IPS DF 6.9 (cell line): ENCODE data around the gene NBAS.

Experiments
- DNase-seq: peaks from one replicate; pipeline ENCODE4 v3.0.0-alpha.2; 2013; ENCODE audit warnings: low read depth, low spot score
- H3K27ac ChIP-seq: one replicate; pipeline ENCODE4 v1.5.1; 2013; ENCODE audit warnings: low read length, control low read depth
- H3K27me3 ChIP-seq: 2 replicates; pipeline ENCODE4 v1.6.1; 2013; ENCODE audit warnings: mild to moderate bottlenecking, low read length; ENCODE audit not compliant: control insufficient read depth, insufficient read depth
- H3K36me3 ChIP-seq: 2 replicates; pipeline ENCODE4 v1.6.1; 2013; ENCODE audit warnings: low read length; ENCODE audit not compliant: control insufficient read depth, insufficient read depth
- H3K4me1 ChIP-seq: 2 replicates; pipeline ENCODE4 v1.6.1; 2013; ENCODE audit warnings: low read length; ENCODE audit not compliant: control insufficient read depth, insufficient read depth
- H3K4me3 ChIP-seq: 2 replicates; pipeline ENCODE4 v1.5.1; 2013; ENCODE audit warnings: mild to moderate bottlenecking, low read length
- H3K9me3 ChIP-seq: 2 replicates; pipeline ENCODE4 v1.6.1; 2013; ENCODE audit warnings: low read length, inconsistent platforms; ENCODE audit not compliant: control insufficient read depth, insufficient read depth
- WGBS: extraction: QIAGEN DNeasy Blood & Tissue Kit; methylation state at CpG from one replicate; pipeline ENCODE4 v1.1.7; 2013; ENCODE audit warnings: mixed read lengths, missing lambda C conversion rate; ENCODE audit not compliant: insufficient read length, insufficient coverage; 5-methylcytosine and 5-hydroxymethylcytosine counted together

The NBAS gene

DNA sequence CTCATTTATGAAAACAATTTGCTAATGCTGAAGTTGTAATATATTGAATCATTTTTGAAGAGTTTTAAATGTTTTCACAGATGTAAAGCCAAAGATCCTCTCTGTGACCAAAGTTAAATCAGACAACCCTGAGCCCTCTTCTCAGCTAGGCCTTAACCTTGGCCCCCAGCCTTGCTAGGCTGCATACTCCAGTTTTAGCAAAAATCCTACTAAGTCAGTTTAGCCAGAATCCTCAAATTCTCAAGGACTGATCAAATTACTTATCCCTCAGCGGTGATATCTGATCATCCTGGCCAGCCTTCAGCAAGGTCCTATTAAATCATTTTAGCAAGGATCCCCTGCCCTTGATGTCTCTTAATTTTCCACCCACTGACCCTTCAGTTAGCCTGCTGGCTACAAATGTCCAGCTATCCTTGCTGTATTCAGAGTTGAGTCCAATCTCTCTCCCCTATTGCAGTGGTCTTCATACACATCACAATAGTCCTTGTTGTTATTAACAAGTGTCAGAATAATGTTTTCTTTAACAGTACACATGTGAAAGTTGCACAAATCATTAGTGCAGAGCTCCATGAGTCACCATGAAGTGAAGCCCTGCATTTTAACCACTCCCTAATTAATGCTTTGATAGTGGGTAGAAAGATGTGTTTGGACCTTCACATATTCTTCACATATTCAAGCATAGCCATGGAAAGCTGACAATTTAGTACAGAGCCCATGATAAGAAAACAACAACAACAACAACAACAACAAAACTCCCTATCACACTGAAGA, 206.4 kb downstream of the NBAS start:
- H3K4me1 ChIP-seq = peaks cover 2% of the 10 kb centered on the region; the same call in 1 of the 2 replicates
- no CpG with 5 or more reads among the region's 1 CpG for WGBS
- H3K4me3 ChIP-seq = no peak overlapping the region
- H3K36me3 ChIP-seq = no peaks in the 10 kb centered on the region
- DNase-seq = no peak
- H3K9me3 ChIP-seq = no peaks in the 10 kb centered on the region
- H3K27ac ChIP-seq = no peak overlapping the region
- no peaks in the 10 kb centered on the region for H3K27me3 ChIP-seq

DNA sequence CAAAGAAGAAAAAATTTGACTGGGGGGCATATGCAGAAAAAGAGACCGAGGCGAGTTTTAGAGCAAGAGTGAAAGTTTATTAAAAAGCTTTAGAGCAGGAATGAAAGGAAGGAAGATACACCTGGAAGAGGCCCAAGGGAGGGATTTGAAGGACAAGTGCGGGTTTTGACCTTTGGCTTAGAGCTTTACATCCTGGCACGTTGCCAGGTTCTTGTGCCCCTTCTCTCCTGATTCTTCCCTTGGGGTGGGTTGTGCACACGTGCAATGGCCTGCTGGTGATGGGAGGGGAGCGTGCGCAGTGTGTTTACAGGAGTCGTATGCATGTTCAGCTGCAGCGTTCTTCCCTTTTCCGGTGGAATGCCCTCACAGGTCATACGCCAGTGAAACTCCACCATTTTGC, 208.8 kb downstream of the NBAS start:
- Histone ChIP-seq H3K27me3 (no peaks in the 10 kb centered on the region), H3K4me3 (no peak overlapping the region), H3K36me3 (no peaks in the 10 kb centered on the region), H3K9me3 (no peaks in the 10 kb centered on the region), H3K27ac (no peak overlapping the region), H3K4me1 (peaks cover 2% of the 10 kb centered on the region; the same call in 1 of the 2 replicates)
- no peak for DNase-seq
- no CpG with 5 or more reads among the region's 11 CpGs for WGBS

DNA sequence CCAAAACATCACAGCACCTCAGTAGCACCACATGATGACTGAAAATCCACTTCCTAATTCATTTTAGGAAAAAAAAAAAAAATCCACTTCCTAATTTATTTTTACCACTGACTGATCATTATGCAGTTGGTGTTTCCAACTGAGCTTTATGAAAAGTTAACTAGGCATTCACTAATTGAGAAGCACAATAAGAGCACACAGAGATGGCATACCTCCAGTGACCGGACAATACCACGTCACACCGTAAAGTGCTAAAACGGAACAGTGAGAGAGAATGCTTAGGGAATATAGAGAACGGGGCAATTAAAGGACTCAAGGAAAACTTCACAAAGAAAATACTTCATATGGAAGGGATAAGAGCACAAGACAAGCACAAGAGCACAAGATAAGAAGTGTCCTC, 212.5 kb downstream of the NBAS start:
- H3K27ac ChIP-seq = no peak overlapping the region
- H3K4me3 ChIP-seq = no peak overlapping the region
- H3K36me3 ChIP-seq = no peaks in the 10 kb centered on the region
- WGBS = no CpG with 5 or more reads among the region's 5 CpGs
- no peak for DNase-seq
- H3K4me1 ChIP-seq = peaks cover 2% of the 10 kb centered on the region; the same call in 1 of the 2 replicates
- no peaks in the 10 kb centered on the region for H3K27me3 ChIP-seq
- no peaks in the 10 kb centered on the region for H3K9me3 ChIP-seq

DNA sequence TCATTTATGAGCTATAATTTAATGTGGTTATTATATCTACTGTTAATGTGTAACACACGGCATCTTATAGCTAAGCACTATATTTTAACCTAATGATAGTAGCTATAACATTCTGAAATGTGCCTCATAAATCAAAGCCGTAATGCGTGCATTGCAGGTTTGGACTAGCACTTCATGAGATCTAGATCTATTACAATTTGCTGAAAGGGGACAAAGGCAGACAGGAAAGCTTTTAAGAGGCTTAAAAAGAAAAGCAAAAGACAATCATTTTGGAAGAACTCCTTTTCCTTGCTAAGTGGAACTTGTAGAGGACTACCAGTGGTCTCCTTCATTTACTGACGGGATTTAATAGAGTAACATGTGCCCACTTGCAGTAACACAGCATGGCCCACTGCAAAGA, 213.1 kb downstream of the NBAS start:
- H3K4me1 ChIP-seq = peaks cover 2% of the 10 kb centered on the region; the same call in 1 of the 2 replicates
- no peaks in the 10 kb centered on the region for H3K9me3 ChIP-seq
- H3K27ac ChIP-seq = no peak overlapping the region
- H3K36me3 ChIP-seq = no peaks in the 10 kb centered on the region
- H3K4me3 ChIP-seq = no peak overlapping the region
- H3K27me3 ChIP-seq = no peaks in the 10 kb centered on the region
- WGBS = no CpG with 5 or more reads among the region's 4 CpGs
- no peak for DNase-seq

DNA sequence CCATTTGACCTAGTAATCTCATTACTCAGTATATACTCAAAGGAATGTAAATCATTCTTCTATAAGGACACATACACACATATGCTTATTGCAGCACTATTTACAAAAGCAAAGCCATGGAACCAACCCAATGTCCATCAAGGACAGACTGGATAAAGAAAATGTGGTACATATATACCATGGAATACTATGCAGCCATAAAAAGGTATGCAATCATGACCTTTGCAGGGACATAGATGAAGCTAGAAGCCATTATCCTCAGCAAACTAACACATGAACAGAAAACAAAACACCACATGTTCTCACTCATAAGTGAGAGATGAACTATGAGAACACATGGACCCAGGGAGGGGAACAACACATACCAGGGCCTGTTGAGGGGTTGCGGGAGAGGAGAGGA, 214.5 kb downstream of the NBAS start:
- no peak overlapping the region for H3K4me3 ChIP-seq
- no peaks in the 10 kb centered on the region for H3K27me3 ChIP-seq
- no peak overlapping the region for H3K27ac ChIP-seq
- no peaks in the 10 kb centered on the region for H3K36me3 ChIP-seq
- H3K4me1 ChIP-seq = no peaks in the 10 kb centered on the region
- no peaks in the 10 kb centered on the region for H3K9me3 ChIP-seq
- DNase-seq = no peak
- no CpG with 5 or more reads among the region's 1 CpG for WGBS

DNA sequence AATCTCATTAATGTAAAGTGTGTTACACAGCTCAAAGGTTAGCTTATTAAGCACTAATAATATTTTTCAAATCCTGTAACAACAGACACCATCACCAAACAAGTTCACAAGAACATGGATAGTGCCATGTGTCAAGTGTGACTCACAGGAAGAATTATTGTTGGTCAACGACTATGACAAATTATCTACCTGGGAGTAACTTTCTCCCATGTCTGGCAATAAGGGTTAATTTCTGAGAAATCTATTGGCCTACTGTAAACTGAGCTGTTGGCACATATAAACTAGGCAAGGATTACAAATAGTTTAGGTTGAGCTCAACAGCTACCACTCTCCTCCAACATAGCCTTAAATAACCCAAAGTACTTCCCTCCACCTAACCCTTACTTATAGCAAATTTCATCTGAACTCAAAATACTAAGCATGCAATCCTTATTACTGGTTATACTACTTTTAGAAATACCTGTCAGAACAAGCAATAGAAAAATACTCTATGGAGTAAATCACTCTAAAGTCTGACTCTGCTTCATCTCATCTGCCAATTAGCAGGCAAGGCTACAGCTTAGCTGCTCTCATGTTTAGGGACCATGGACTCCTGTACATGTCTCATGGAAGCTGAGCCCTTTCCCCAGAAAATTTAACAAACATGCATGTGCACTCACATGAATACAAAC, 223.0 kb downstream of the NBAS start:
- H3K27ac ChIP-seq = no peak overlapping the region

DNA sequence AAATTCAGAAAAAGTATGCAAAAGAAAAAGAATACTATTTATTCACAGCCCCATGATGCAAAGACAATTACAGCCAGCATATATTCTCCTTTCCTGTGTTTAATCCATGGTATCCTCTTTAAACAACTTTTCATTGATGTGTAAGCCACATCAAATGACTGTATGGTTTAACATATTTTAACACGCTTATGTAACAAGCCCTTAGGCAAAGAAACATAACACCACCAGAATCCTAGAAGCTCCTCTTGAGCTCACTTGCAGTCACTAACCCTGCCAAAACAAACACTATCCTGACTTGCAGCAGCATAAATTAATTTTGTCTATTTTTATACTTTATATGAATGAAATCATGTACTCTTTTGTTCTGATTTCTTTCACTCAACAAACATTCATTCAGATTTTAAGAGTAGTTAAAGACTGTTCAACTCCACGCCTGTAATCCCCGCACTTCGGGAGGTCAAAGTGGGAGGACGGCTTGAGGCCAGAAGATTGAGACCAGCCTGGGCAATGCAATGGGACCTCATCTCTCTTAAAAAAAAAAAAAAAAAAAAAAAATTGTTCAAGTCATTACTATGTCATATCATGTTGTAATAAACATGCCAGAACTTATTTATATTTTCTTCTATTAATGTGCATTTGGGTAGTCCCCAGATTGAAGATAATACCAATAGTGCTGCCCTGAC, 226.3 kb downstream of the NBAS start:
- no peak for DNase-seq
- no peak overlapping the region for H3K4me3 ChIP-seq
- H3K27ac ChIP-seq = no peak overlapping the region
- H3K36me3 ChIP-seq = no peaks in the 10 kb centered on the region
- no peaks in the 10 kb centered on the region for H3K4me1 ChIP-seq
- H3K9me3 ChIP-seq = no peaks in the 10 kb centered on the region
- no peaks in the 10 kb centered on the region for H3K27me3 ChIP-seq
- no CpG with 5 or more reads among the region's 5 CpGs for WGBS

More for the DNA sequence above, 223.0 kb downstream of the NBAS start:
- no CpG with 5 or more reads among the region's 1 CpG for WGBS
- Histone ChIP-seq H3K4me3 (no peak overlapping the region), H3K9me3 (no peaks in the 10 kb centered on the region), H3K4me1 (no peaks in the 10 kb centered on the region), H3K36me3 (no peaks in the 10 kb centered on the region), H3K27me3 (no peaks in the 10 kb centered on the region)
- DNase-seq = no peak

DNA sequence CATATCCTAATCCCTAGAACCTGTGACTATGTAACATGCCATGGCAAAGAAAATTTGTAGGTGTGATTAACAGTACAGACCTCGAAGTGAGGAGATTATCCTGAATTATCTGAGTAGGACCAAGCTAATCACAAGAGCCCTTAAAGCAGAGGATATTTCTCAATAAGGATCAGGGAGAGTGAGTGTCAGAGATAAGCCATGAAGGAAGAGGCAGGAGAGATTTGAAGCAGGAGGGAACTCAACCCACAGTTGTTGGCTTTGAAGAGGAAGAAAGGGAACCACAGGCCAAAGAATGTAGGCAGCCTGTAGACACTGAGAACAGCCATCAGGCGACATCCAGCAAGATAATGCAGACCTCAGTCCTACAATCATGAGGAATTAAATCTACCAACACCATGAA, 229.3 kb downstream of the NBAS start:
- no peaks in the 10 kb centered on the region for H3K27me3 ChIP-seq
- no peak overlapping the region for H3K27ac ChIP-seq
- no peaks in the 10 kb centered on the region for H3K9me3 ChIP-seq
- DNase-seq = no peak
- no peaks in the 10 kb centered on the region for H3K4me1 ChIP-seq
- WGBS = no CpG with 5 or more reads among the region's 2 CpGs
- no peaks in the 10 kb centered on the region for H3K36me3 ChIP-seq
- H3K4me3 ChIP-seq = no peak overlapping the region

DNA sequence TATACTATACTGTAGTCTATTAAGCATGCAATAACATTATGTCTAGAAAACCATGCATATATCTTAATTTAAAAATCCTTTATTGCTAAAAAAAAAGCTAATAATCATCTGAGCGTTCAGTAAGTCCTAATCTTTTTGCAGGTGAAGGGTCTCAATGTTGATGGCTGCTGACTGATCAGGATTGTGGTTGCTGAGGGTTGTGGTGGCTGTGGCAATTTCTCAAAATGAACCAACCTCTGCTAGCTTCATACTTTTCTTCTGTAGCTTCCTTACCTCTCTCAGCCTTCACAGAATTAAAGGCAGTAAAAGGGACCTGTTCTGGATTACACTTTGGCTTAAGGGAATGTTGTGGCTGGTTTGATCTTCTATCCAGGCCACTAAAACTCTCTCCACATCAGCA, 235.8 kb downstream of the NBAS start:
- no CpG with 5 or more reads among the region's 1 CpG for WGBS
- Histone ChIP-seq H3K4me1 (no peaks in the 10 kb centered on the region), H3K4me3 (no peak overlapping the region), H3K27ac (no peak overlapping the region), H3K9me3 (no peaks in the 10 kb centered on the region), H3K36me3 (no peaks in the 10 kb centered on the region), H3K27me3 (no peaks in the 10 kb centered on the region)
- DNase-seq = no peak

DNA sequence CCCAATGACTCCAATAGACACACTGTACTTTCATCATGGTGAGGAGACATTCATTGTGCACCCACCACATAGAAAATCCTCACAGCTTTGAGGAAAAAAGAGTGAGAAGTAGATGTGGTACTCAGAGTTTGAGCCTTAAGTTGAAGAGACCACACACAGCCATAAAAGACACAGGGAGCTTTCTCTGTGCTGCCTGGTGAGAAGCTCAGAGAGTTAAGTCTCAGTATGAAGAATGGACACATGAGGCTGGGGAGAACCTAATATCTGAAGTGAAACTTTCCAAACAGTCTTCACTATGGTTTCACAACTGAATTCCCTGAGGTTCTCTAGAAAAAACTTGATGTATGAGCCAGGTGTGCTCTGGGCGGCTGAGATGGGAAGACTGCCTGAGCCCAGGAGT, 237.9 kb downstream of the NBAS start:
- no CpG with 5 or more reads among the region's 1 CpG for WGBS
- DNase-seq = no peak
- H3K9me3 ChIP-seq = no peaks in the 10 kb centered on the region
- no peaks in the 10 kb centered on the region for H3K27me3 ChIP-seq
- H3K36me3 ChIP-seq = no peaks in the 10 kb centered on the region
- no peak overlapping the region for H3K4me3 ChIP-seq
- no peaks in the 10 kb centered on the region for H3K4me1 ChIP-seq
- H3K27ac ChIP-seq = no peak overlapping the region
